GM19324 (cell line): ENCODE results near the gene SLC24A3.

ENCODE experiments used
- ATAC-seq: cut with Tn5 transposase; IDR thresholded peaks from one replicate; pipeline ENCODE4 v1.9.1; 2021; ENCODE audit warnings: mild to moderate bottlenecking, moderate library complexity; ENCODE audit not compliant: unreplicated experiment, low FRiP score

Gene SLC24A3

GRCh38 chr20:19448632-19449031 is 236.2 kb downstream of the SLC24A3 start:
- ATAC-seq: no peak

GRCh38 chr20:19449051-19449450 is 236.6 kb downstream of the SLC24A3 start:
- ATAC-seq: no peak

- ATAC-seq: no peak
Observed at GRCh38 chr20:19451231-19451922, 238.9 kb downstream of the SLC24A3 start.

GRCh38 chr20:19451923-19452295 is 239.5 kb downstream of the SLC24A3 start:
- ATAC-seq: no peak

- no peak for ATAC-seq
Observed at GRCh38 chr20:19453410-19453809, 241.0 kb downstream of the SLC24A3 start.

GRCh38 chr20:19453862-19454261 is 241.4 kb downstream of the SLC24A3 start:
- ATAC-seq: no peak

- no peak for ATAC-seq
Observed at GRCh38 chr20:19456595-19457395, 244.4 kb downstream of the SLC24A3 start.

- no peak for ATAC-seq
Observed at GRCh38 chr20:19457611-19458010, 245.2 kb downstream of the SLC24A3 start.

GRCh38 chr20:19460386-19460785 is 247.9 kb downstream of the SLC24A3 start:
- ATAC-seq: no peak

- no peak for ATAC-seq
Observed at GRCh38 chr20:19462491-19462890, 250.0 kb downstream of the SLC24A3 start.

- no peak for ATAC-seq
Observed at GRCh38 chr20:19463597-19463996, 251.2 kb downstream of the SLC24A3 start.

- ATAC-seq: no peak
Observed at GRCh38 chr20:19465536-19465935, 253.1 kb downstream of the SLC24A3 start.

GRCh38 chr20:19466206-19466928 is 253.9 kb downstream of the SLC24A3 start:
- no peak for ATAC-seq

- ATAC-seq: no peak
Observed at GRCh38 chr20:19473216-19473921, 260.9 kb downstream of the SLC24A3 start.

- ATAC-seq: no peak
Observed at GRCh38 chr20:19473922-19474286, 261.5 kb downstream of the SLC24A3 start.

GRCh38 chr20:19478320-19478895 is 266.0 kb downstream of the SLC24A3 start:
- ATAC-seq: no peak

GRCh38 chr20:19482726-19483125 is 270.3 kb downstream of the SLC24A3 start:
- no peak for ATAC-seq

GRCh38 chr20:19483309-19483708 is 270.9 kb downstream of the SLC24A3 start:
- no peak for ATAC-seq

GRCh38 chr20:19486446-19486845 is 274.0 kb downstream of the SLC24A3 start:
- no peak for ATAC-seq

- ATAC-seq: no peak
Observed at GRCh38 chr20:19487420-19487819, 275.0 kb downstream of the SLC24A3 start.
